Body of pancreas (tissue), 4 donors: ENCODE measurements around the gene SLC9A2. TPM values are rescaled to one million over a fixed set of nuclear protein-coding genes. Genes with fewer than 3 reads are reported as not detected.

ENCODE experiments used
- ATAC-seq: fragments of 150-250 bp; one replicate; pipeline ENCODE4 v1.9.1; 2016
- DNase-seq, 4 donors: peaks; one replicate each; pipeline ENCODE4 v3.0.0-alpha.2; 2019
- H3K27ac ChIP-seq, 4 donors: fragments of 200-600 bp; sonication (generic); 1 replicate in 3 of 4; 2 replicates in 1 of 4; pipeline versions ENCODE4 v1.5.1 to v1.6.1; 2016 to 2019; ENCODE audit warnings: mild to moderate bottlenecking in 1 of 4, mixed read lengths in 1 of 4, moderate library complexity in 1 of 4
- H3K27me3 ChIP-seq, 2 donors: fragments of 200-600 bp; sonication (generic); one replicate each; pipeline ENCODE4 v1.6.0; 2016; ENCODE audit warnings: mild to moderate bottlenecking in 1 of 2
- H3K36me3 ChIP-seq, 2 donors: fragments of 200-600 bp; sonication (generic); replicated peaks in 1 of 2; 2 replicates each; pipeline ENCODE4 v1.5.1; 2016; ENCODE audit warnings: low read depth in 2 of 2; ENCODE audit not compliant: insufficient read depth in 1 of 2
- H3K4me1 ChIP-seq: fragments of 200-600 bp; sonication (generic); one replicate; pipeline ENCODE4 v1.6.0; 2016
- H3K4me3 ChIP-seq, 2 donors: fragments of 200-600 bp; sonication (generic); 1 replicate in 1 of 2; 2 replicates in 1 of 2; pipeline ENCODE4 v1.5.1; 2016 to 2019
- H3K9me3 ChIP-seq, 3 donors: fragments of 200-600 bp; sonication (generic); 1 replicate in 2 of 3; 2 replicates in 1 of 3; pipeline ENCODE4 v1.5.1; 2016
- CTCF ChIP-seq, 7 experiments: fragments of 450-650 bp in 4 of 7; fragments of 200-600 bp in 3 of 7; sonication (generic) in 3 of 7; IDR thresholded peaks; one replicate each; pipeline ENCODE4 v1.5.1; 2016 to 2019; ENCODE audit warnings: antibody characterized with exemption in 7 of 7
- POLR2A ChIP-seq, 3 donors: fragments of 450-650 bp; IDR thresholded peaks; one replicate each; pipeline ENCODE4 v1.6.1; 2016; ENCODE audit warnings: antibody characterized with exemption in 3 of 3, mild to moderate bottlenecking in 2 of 3
- WGBS, 2 donors: methylation state at CpG; one replicate each; pipeline ENCODE4 v1.1.5; 2017; 5-methylcytosine and 5-hydroxymethylcytosine counted together
- intact Hi-C: fragments of 100-400 bp; cut with DNase I; formaldehyde crosslinking; loops from one replicate; pipeline ENCODE4 v1.15.1; 2023
- total RNA-seq, 2 donors: library from RNA; depleted of rRNA; stranded (reverse); fragments of >200 nt; gene quantifications; one replicate each; pipeline ENCODE4 v1.1.0, GENCODE V29; 2016

SLC9A2 gene
- total RNA-seq, 2 donors from 2014 or later: 1.0 TPM; not detected in 1

GRCh38 chr2:102582845-102583244 lies 36.5 kb upstream of the SLC9A2 start:
- no peaks in the 10 kb centered on the region for H3K27me3 ChIP-seq
- intact Hi-C loops: no loop called here
- DNase-seq: no peak
- H3K27ac ChIP-seq: no peak overlapping the region
- WGBS, 2 donors: 57 to 73% methylated on average over 2 of the region's 2 CpGs
- no peaks in the 10 kb centered on the region for H3K9me3 ChIP-seq
- H3K4me3 ChIP-seq: no peak overlapping the region
- peaks cover 13% of the 10 kb centered on the region for H3K4me1 ChIP-seq
- ATAC-seq: no peak
- H3K36me3 ChIP-seq: no peaks in the 10 kb centered on the region
- TF ChIP-seq CTCF (IDR thresholded peaks at IDR 0.05) (no peak), POLR2A (IDR thresholded peaks at IDR 0.05) (no peak)

GRCh38 chr2:102585847-102586404 lies 33.4 kb upstream of the SLC9A2 start:
- Histone ChIP-seq H3K27me3 (no peaks in the 10 kb centered on the region), H3K27ac (no peak overlapping the region), H3K36me3 (no peaks in the 10 kb centered on the region), H3K9me3 (no peaks in the 10 kb centered on the region), H3K4me1 (peaks cover 13% of the 10 kb centered on the region), H3K4me3 (no peak overlapping the region)
- no peak for TF ChIP-seq POLR2A (IDR thresholded peaks at IDR 0.05)
- 26 to 35% methylated on average over 6 of the region's 6 CpGs for WGBS, 2 donors
- intact Hi-C loops: no loop called here
- ATAC-seq: no peak
- no peak for DNase-seq

- no peak for ATAC-seq
- H3K4me1 ChIP-seq: peaks cover 13% of the 10 kb centered on the region
- no peaks in the 10 kb centered on the region for H3K9me3 ChIP-seq
- no peak for TF ChIP-seq CTCF (IDR thresholded peaks at IDR 0.05)
- TF ChIP-seq POLR2A (IDR thresholded peaks at IDR 0.05): no peak
- H3K4me3 ChIP-seq: no peak overlapping the region
- no peaks in the 10 kb centered on the region for H3K36me3 ChIP-seq
- no peak overlapping the region for H3K27ac ChIP-seq
- H3K27me3 ChIP-seq: no peaks in the 10 kb centered on the region
- intact Hi-C loops: no loop called here
- DNase-seq: no peak
- 75 to 84% methylated on average over 8 of the region's 8 CpGs for WGBS, 2 donors
Measured at GRCh38 chr2:102588213-102588939, 31.0 kb upstream of the SLC9A2 start.

GRCh38 chr2:102589444-102589843 lies 29.9 kb upstream of the SLC9A2 start:
- Histone ChIP-seq H3K36me3 (no peaks in the 10 kb centered on the region), H3K4me3 (no peak overlapping the region), H3K4me1 (peaks cover 13% of the 10 kb centered on the region), H3K27ac (no peak overlapping the region), H3K27me3 (no peaks in the 10 kb centered on the region), H3K9me3 (no peaks in the 10 kb centered on the region)
- TF ChIP-seq POLR2A (IDR thresholded peaks at IDR 0.05): no peak
- intact Hi-C loops: no loop called here
- DNase-seq: no peak
- WGBS, 2 donors: 68 to 78% methylated on average over 4 of the region's 4 CpGs
- ATAC-seq: no peak

GRCh38 chr2:102591491-102592045 lies 27.8 kb upstream of the SLC9A2 start:
- intact Hi-C loops: no loop called here
- peak; percentile 15 for ATAC-seq

More at GRCh38 chr2:102591491-102592045, 27.8 kb upstream of the SLC9A2 start:
- Histone ChIP-seq H3K4me3 (no peak overlapping the region), H3K36me3 (no peaks in the 10 kb centered on the region), H3K27ac (no peak overlapping the region), H3K27me3 (no peaks in the 10 kb centered on the region), H3K9me3 (no peaks in the 10 kb centered on the region), H3K4me1 (peaks cover 3% of the 10 kb centered on the region)
- TF ChIP-seq POLR2A (IDR thresholded peaks at IDR 0.05) (no peak), CTCF (IDR thresholded peaks at IDR 0.05) (no peak)
- no peak for DNase-seq
- 20 to 31% methylated on average over 3 of the region's 3 CpGs for WGBS, 2 donors
